Spleen (tissue), 11 donors: Measurements from ENCODE around the gene SEC61A1. TPM values are rescaled to one million over a fixed set of nuclear protein-coding genes. Genes with fewer than 3 reads are reported as not detected.

Experiments
- DNase-seq: peaks from one replicate; pipeline ENCODE4 v3.0.0-alpha.2; 2020
- H3K27ac ChIP-seq, 8 donors: fragments of 200-600 bp; sonication (generic) in 7 of 8; 1 replicate in 4 of 8; 2 replicates in 4 of 8; pipeline versions ENCODE4 v1.5.0 to v1.8.0; 2016 to 2021; ENCODE audit warnings: inconsistent platforms in 4 of 8, mild to moderate bottlenecking in 4 of 8, moderate library complexity in 1 of 8
- H3K27me3 ChIP-seq, 7 donors: fragments of 200-600 bp; sonication (generic) in 6 of 7; replicated peaks in 1 of 7; 1 replicate in 4 of 7; 2 replicates in 3 of 7; pipeline versions ENCODE4 v1.5.0 to v1.8.0; 2016 to 2021; ENCODE audit warnings: inconsistent platforms in 3 of 7, mild to moderate bottlenecking in 1 of 7
- H3K36me3 ChIP-seq, 6 donors: fragments of 200-600 bp; sonication (generic) in 5 of 6; 1 replicate in 4 of 6; 2 replicates in 2 of 6; pipeline versions ENCODE4 v1.5.0 to v1.8.0; 2016 to 2021; ENCODE audit warnings: inconsistent platforms in 2 of 6
- H3K4me1 ChIP-seq, 6 donors: fragments of 200-600 bp; sonication (generic) in 5 of 6; 1 replicate in 3 of 6; 2 replicates in 3 of 6; pipeline versions ENCODE4 v1.5.0 to v1.8.0; 2016 to 2021; ENCODE audit warnings: inconsistent platforms in 3 of 6
- H3K4me3 ChIP-seq, 8 donors: fragments of 200-600 bp; sonication (generic) in 7 of 8; 1 replicate in 4 of 8; 2 replicates in 4 of 8; pipeline versions ENCODE4 v1.5.0 to v1.8.0; 2016 to 2021; ENCODE audit warnings: inconsistent platforms in 4 of 8, mild to moderate bottlenecking in 4 of 8, moderate library complexity in 2 of 8
- H3K9me3 ChIP-seq, 8 donors: fragments of 200-600 bp; sonication (generic) in 7 of 8; 1 replicate in 4 of 8; 2 replicates in 4 of 8; pipeline versions ENCODE4 v1.5.0 to v1.8.0; 2016 to 2021; ENCODE audit warnings: inconsistent platforms in 4 of 8
- CTCF ChIP-seq, 11 experiments: fragments of 200-600 bp in 7 of 11; fragments of 450-650 bp in 4 of 11; sonication (generic) in 4 of 11; IDR thresholded peaks in 8 of 11; conservative IDR thresholded peaks in 3 of 11; 1 replicate in 7 of 11; 2 replicates in 4 of 11; pipeline versions ENCODE4 v1.4.0 to v1.8.0; 2016 to 2021; ENCODE audit warnings: antibody characterized with exemption in 11 of 11, inconsistent platforms in 4 of 11, mild to moderate bottlenecking in 1 of 11
- POLR2A ChIP-seq, 3 donors: fragments of 450-650 bp; IDR thresholded peaks; one replicate each; pipeline ENCODE4 v1.5.1; 2017; ENCODE audit warnings: antibody characterized with exemption in 3 of 3, mild to moderate bottlenecking in 1 of 3
- POLR2AphosphoS5 ChIP-seq, 3 donors: sonication (generic); formaldehyde crosslinking; IDR thresholded peaks; one replicate each; pipeline ENCODE4 v1.5.1; 2017; ENCODE audit warnings: antibody characterized with exemption in 3 of 3
- WGBS, 5 donors: extraction: QIAGEN DNeasy Blood & Tissue Kit in 3 of 5; methylation state at CpG; one replicate each; pipeline versions ENCODE4 v1.1.5 to v1.1.7; 2013 to 2018; 5-methylcytosine and 5-hydroxymethylcytosine counted together
- intact Hi-C: fragments of 100-400 bp; cut with DNase I; formaldehyde crosslinking; loops from one replicate; pipeline ENCODE4 v1.15.0; 2023; ENCODE audit warnings: low total_unique reads
- polyA plus RNA-seq, 3 donors: library from polyadenylated mRNA; stranded (reverse); fragments of 200-250 nt; gene quantifications; one replicate each; pipeline ENCODE4 v1.2.1, GENCODE V29; 2013
- total RNA-seq, 7 donors: library from RNA; depleted of rRNA in 3 of 7; stranded (reverse); fragments of >200 nt in 3 of 7; fragmentation: NEBNext Ultra II Directional in 4 of 7; extraction: Animal tissue kit (Norgen Biotek cat#: 25700) in 4 of 7; gene quantifications; one replicate each; pipeline versions ENCODE4 v1.1.0 to v1.2.1, GENCODE V29; 2016 to 2021
- donor health status: healthy with polysubstance abuse.
- donor health status: DM: no; HTN: no; CAD: no; lungs with moderate emphysema.
- donor health status: DM: no; HTN: no; CAD: no.
- donor health status: Bipolar disorder and iron deficiency.
- donor health status: healthy.
- donor health status: DM: no; HTN: no; CAD: no.
- donor health status: DM: yes; HTN: yes; CAD: no.

Gene SEC61A1
- total and polyA plus RNA-seq, 10 donors: 49.0 to 136 (median 114) TPM

GRCh38 chr3:128074851-128075521, 22.7 kb downstream of the SEC61A1 start:
- Histone ChIP-seq H3K4me1 (peaks cover 8 to 62% (median 33%) of the 10 kb centered on the region in 6 donors), H3K4me3 (peak overlapping the region in 7 of 8 donors; percentile 51 to 78 (median 57)), H3K27me3 (peaks cover 0 to 16% (median 0%) of the 10 kb centered on the region in 7 donors), H3K27ac (peak overlapping the region in 4 of 8 donors; percentile 25 to 54 (median 41)), H3K9me3 (no peaks in the 10 kb centered on the region), H3K36me3 (peaks cover 0 to 56% (median 36%) of the 10 kb centered on the region in 6 donors)
- WGBS, 5 donors: 21 to 32% (median 26%) methylated on average over 7 of the region's 7 CpGs
- intact Hi-C loops: no loop called here
- TF ChIP-seq POLR2A (IDR thresholded peaks at IDR 0.05): no peak
- DNase-seq: no peak

- Histone ChIP-seq H3K27me3 (peaks cover 0 to 16% (median 0%) of the 10 kb centered on the region in 7 donors), H3K4me1 (peaks cover 8 to 62% (median 33%) of the 10 kb centered on the region in 6 donors), H3K9me3 (no peaks in the 10 kb centered on the region), H3K4me3 (peak overlapping the region; percentile 35 to 78 (median 56)), H3K27ac (peak overlapping the region in 5 of 8 donors; percentile 25 to 54 (median 35)), H3K36me3 (peaks cover 0 to 56% (median 30%) of the 10 kb centered on the region in 6 donors)
- intact Hi-C loops: no loop called here
- 3 to 13% (median 3%) methylated on average over 33 to 78 of the region's 78 CpGs for WGBS, 5 donors
- TF ChIP-seq POLR2AphosphoS5 (IDR thresholded peaks at IDR 0.05) (peak; percentile 70 to 86 (median 77)), POLR2A (IDR thresholded peaks at IDR 0.05) (no peak), CTCF (IDR thresholded peaks at IDR 0.05 in 8 of 11, conservative IDR thresholded peaks at IDR 0.05 in 3 of 11) (peak; percentile 87 to 100 (median 98))
- DNase-seq: peak; percentile 97
These were observed 23.6 kb downstream of the SEC61A1 start for GRCh38 chr3:128075522-128076482.

- H3K36me3 ChIP-seq: peaks cover 0 to 56% (median 30%) of the 10 kb centered on the region in 6 donors
- H3K4me3 ChIP-seq: peak overlapping the region; percentile 35 to 78 (median 56)
- H3K27me3 ChIP-seq: peaks cover 0 to 16% (median 0%) of the 10 kb centered on the region in 7 donors
- peak; percentile 88 for DNase-seq
- intact Hi-C loops: no loop called here
- H3K9me3 ChIP-seq: no peaks in the 10 kb centered on the region
- peaks cover 8 to 62% (median 33%) of the 10 kb centered on the region in 6 donors for H3K4me1 ChIP-seq
- WGBS, 5 donors: 2 to 8% (median 4%) methylated on average over 31 to 79 of the region's 79 CpGs
- peak in 2 of 3 donors; percentile 35 to 68 for TF ChIP-seq POLR2AphosphoS5 (IDR thresholded peaks at IDR 0.05)
- TF ChIP-seq CTCF (IDR thresholded peaks at IDR 0.05 in 8 of 11, conservative IDR thresholded peaks at IDR 0.05 in 3 of 11): no peak
- H3K27ac ChIP-seq: peak overlapping the region in 3 of 8 donors; percentile 33 to 54 (median 33)
These were observed 24.4 kb downstream of the SEC61A1 start for GRCh38 chr3:128076483-128077201.

GRCh38 chr3:128077202-128077624, 25.0 kb downstream of the SEC61A1 start:
- peaks cover 8 to 58% (median 33%) of the 10 kb centered on the region in 6 donors for H3K4me1 ChIP-seq
- TF ChIP-seq POLR2A (IDR thresholded peaks at IDR 0.05): no peak
- no peak for TF ChIP-seq CTCF (IDR thresholded peaks at IDR 0.05 in 8 of 11, conservative IDR thresholded peaks at IDR 0.05 in 3 of 11)
- no peak for TF ChIP-seq POLR2AphosphoS5 (IDR thresholded peaks at IDR 0.05)
- H3K36me3 ChIP-seq: peaks cover 0 to 56% (median 28%) of the 10 kb centered on the region in 6 donors
- peak overlapping the region; percentile 35 to 78 (median 56) for H3K4me3 ChIP-seq
- H3K27me3 ChIP-seq: peaks cover 0 to 16% (median 0%) of the 10 kb centered on the region in 7 donors
- intact Hi-C loops: no loop called here
- H3K9me3 ChIP-seq: no peaks in the 10 kb centered on the region
- DNase-seq: no peak
- H3K27ac ChIP-seq: peak overlapping the region in 3 of 8 donors; percentile 33 to 54 (median 33)
- WGBS, 5 donors: 7 to 50% (median 10%) methylated on average over 1 to 11 of the region's 11 CpGs
